ENCODE measurements around the gene NRL. TPM values are rescaled to one million over a fixed set of nuclear protein-coding genes. Genes with fewer than 3 reads are reported as not detected.

NRL gene
- total and polyA plus RNA-seq, 2 donors from 2014 or later = 4.9 to 5.5 TPM

DNA sequence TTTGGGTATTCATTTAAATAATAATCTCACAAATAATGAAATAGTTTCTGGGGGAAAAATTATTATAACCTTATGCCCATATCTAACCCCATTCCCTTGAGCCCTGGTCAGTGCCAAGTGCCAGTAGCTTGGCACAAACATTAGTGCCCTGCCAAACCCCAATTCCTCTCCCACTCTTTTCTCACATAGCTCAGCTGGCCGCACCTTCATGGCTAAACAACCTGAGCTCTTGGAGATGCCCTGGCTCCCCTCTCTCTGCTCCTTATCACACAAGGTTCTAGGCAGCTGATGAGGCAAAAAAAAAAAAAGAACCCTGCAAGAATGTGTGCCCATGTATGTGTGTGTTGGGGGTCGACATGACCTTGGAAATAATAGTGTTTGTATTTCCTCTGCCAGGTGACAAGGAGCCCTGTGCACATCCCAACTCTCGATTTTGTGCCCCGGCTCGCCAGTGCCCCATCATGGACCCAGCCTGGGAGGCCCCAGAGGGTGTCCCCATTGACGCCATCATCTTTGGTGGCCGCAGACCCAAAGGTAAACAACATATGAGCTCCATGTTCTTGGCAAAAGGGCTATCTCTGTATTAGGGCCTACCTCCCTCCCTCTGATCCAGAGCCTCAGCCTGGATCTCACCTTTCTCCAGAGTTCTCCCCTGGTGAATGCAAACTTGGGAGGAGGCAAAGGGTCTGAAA lies 12.2 kb downstream of the NRL start:
- no peak for DNase-seq
- TF ChIP-seq, protein P1, sequence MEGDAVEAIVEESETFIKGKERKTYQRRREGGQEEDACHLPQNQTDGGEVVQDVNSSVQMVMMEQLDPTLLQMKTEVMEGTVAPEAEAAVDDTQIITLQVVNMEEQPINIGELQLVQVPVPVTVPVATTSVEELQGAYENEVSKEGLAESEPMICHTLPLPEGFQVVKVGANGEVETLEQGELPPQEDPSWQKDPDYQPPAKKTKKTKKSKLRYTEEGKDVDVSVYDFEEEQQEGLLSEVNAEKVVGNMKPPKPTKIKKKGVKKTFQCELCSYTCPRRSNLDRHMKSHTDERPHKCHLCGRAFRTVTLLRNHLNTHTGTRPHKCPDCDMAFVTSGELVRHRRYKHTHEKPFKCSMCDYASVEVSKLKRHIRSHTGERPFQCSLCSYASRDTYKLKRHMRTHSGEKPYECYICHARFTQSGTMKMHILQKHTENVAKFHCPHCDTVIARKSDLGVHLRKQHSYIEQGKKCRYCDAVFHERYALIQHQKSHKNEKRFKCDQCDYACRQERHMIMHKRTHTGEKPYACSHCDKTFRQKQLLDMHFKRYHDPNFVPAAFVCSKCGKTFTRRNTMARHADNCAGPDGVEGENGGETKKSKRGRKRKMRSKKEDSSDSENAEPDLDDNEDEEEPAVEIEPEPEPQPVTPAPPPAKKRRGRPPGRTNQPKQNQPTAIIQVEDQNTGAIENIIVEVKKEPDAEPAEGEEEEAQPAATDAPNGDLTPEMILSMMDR (IDR thresholded peaks at IDR 0.05; ENCODE audit: borderline replicate concordance, extremely low read depth, insufficient read depth) = no peak
- Histone ChIP-seq H3K4me1 (ENCODE audit: control insufficient read depth in 2 of 3, insufficient read depth in 2 of 3, low read depth in 1 of 3, low read length in 3 of 3) (peaks cover 0 to 2% (median 0%) of the 10 kb centered on the region in 3 donors), H3K36me3 (ENCODE audit: control insufficient read depth in 2 of 3, insufficient read depth in 3 of 3, low read length in 3 of 3) (peaks cover 0 to 23% (median 15%) of the 10 kb centered on the region in 3 donors), H3K9ac (ENCODE audit: low read length in 3 of 3) (no peak overlapping the region), H3K9me3 (ENCODE audit: control insufficient read depth in 2 of 3, insufficient read depth in 1 of 3, low read length in 3 of 3) (no peaks in the 10 kb centered on the region), H3K27ac (ENCODE audit: low read depth in 2 of 2, low read length in 2 of 2) (no peak overlapping the region), H3K4me3 (ENCODE audit: low read length in 3 of 3) (no peak overlapping the region), H3K27me3 (ENCODE audit: control insufficient read depth, insufficient read depth, low read length) (no peaks in the 10 kb centered on the region)
- FAIRE-seq = no peak
- intact Hi-C loops (cut with DNase I) = no loop called here

DNA sequence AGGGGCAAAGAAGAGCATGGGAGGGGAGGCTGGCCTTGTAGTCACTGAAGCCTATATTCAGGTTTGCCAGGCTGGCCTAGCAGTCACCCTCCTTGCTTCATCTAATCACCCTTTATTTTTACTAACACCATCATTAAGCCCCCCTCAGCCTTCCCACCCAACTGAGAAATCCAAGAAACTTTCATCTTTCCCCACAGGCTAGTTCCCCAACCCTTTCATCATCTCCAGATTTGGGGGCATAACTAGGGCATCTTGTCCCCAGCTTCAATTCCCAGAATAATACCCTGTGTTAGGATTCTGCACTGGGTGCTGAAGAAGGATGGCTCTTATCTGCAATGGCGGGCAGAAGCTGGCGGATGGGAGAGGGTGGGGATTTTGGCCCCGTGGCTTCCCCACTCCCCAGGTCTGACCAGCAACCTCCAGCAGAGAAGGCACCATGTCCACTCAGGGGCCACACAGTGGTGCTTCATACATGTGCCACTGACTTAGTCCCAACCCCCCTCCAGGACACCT lies 13.7 kb downstream of the NRL start:
- no peak for DNase-seq
- H3K4me3 ChIP-seq (ENCODE audit: low read length in 3 of 3) = no peak overlapping the region
- H3K27ac ChIP-seq (ENCODE audit: low read depth in 2 of 2, low read length in 2 of 2) = no peak overlapping the region
- no peak for FAIRE-seq
- H3K9me3 ChIP-seq (ENCODE audit: control insufficient read depth in 2 of 3, insufficient read depth in 1 of 3, low read length in 3 of 3) = no peaks in the 10 kb centered on the region
- H3K9ac ChIP-seq (ENCODE audit: low read length in 3 of 3) = peak overlapping the region in 1 of 3 donors; percentile 16
- intact Hi-C loops (cut with DNase I) = no loop called here
- H3K36me3 ChIP-seq (ENCODE audit: control insufficient read depth in 2 of 3, insufficient read depth in 3 of 3, low read length in 3 of 3) = peaks cover 0 to 31% (median 16%) of the 10 kb centered on the region in 3 donors
- H3K4me1 ChIP-seq (ENCODE audit: control insufficient read depth in 2 of 3, insufficient read depth in 2 of 3, low read depth in 1 of 3, low read length in 3 of 3) = peaks cover 0 to 6% (median 0%) of the 10 kb centered on the region in 3 donors
- TF ChIP-seq, protein P1 (IDR thresholded peaks at IDR 0.05; ENCODE audit: borderline replicate concordance, extremely low read depth, insufficient read depth) = no peak
- no peaks in the 10 kb centered on the region for H3K27me3 ChIP-seq (ENCODE audit: control insufficient read depth, insufficient read depth, low read length)

DNA sequence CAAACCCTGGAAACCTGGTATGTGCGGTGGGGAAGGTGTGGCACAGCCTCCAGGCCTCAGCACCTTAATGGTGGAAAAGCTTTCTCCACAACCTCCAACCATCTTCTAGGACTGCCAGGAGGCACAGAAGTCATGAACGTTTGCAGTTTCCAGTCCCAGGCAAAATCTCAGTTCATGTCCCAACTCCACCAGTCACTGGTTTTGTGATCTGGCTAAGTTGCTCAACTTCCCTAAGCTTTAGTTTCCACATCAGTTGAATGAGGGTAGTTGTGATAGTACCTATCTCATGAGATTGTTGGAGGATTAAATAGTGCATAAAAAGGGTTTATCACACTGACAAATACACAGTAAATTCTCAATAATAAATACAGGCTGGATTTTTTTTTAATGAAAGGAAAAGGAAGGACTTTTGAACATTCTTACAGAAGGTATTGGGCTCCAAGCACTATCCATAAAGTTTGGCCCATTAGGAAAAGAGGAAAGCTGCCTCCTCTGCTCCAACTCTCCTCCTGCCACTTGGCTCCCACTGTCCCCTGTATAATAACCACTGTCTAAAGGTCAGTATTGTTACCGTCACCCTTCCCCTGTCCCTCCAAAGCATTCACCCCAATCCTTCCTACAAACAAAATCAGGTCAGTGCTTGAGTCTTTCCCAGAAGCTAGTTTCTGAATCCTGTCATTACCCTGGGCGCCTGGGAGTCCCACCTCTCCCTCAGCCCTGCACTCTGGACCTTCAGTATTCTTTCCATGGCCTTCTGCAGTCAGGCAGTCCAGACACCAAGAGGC lies 14.4 kb downstream of the NRL start:
- DNase-seq (peak in 1 of 5 donors; percentile 7), FAIRE-seq (no peak)
- no peaks in the 10 kb centered on the region for H3K27me3 ChIP-seq (ENCODE audit: control insufficient read depth, insufficient read depth, low read length)
- no peak overlapping the region for H3K9ac ChIP-seq (ENCODE audit: low read length in 3 of 3)
- intact Hi-C loops (cut with DNase I) = no loop called here
- H3K4me1 ChIP-seq (ENCODE audit: control insufficient read depth in 2 of 3, insufficient read depth in 2 of 3, low read depth in 1 of 3, low read length in 3 of 3) = peaks cover 0 to 10% (median 0%) of the 10 kb centered on the region in 3 donors
- H3K27ac ChIP-seq (ENCODE audit: low read depth in 2 of 2, low read length in 2 of 2) = no peak overlapping the region
- no peak overlapping the region for H3K4me3 ChIP-seq (ENCODE audit: low read length in 3 of 3)
- H3K36me3 ChIP-seq (ENCODE audit: control insufficient read depth in 2 of 3, insufficient read depth in 3 of 3, low read length in 3 of 3) = peaks cover 0 to 31% (median 16%) of the 10 kb centered on the region in 3 donors
- TF ChIP-seq, protein P1 (IDR thresholded peaks at IDR 0.05; ENCODE audit: borderline replicate concordance, extremely low read depth, insufficient read depth) = no peak
- no peaks in the 10 kb centered on the region for H3K9me3 ChIP-seq (ENCODE audit: control insufficient read depth in 2 of 3, insufficient read depth in 1 of 3, low read length in 3 of 3)
